Muscle layer of colon (tissue), 2 donors: ENCODE results near the gene GRK1.

Experiments
- H3K27ac ChIP-seq: one replicate; pipeline ENCODE4 v1.7.0; 2013; ENCODE audit warnings: low read depth, mild to moderate bottlenecking, low read length, moderate library complexity
- H3K27me3 ChIP-seq, 2 donors: one replicate each; pipeline ENCODE4 v1.7.0; 2013; ENCODE audit warnings: low read length in 2 of 2, mild to moderate bottlenecking in 2 of 2; ENCODE audit not compliant: insufficient read depth in 2 of 2, control insufficient read depth in 1 of 2
- H3K36me3 ChIP-seq: one replicate; pipeline ENCODE4 v1.7.0; 2013; ENCODE audit warnings: mild to moderate bottlenecking, low read length; ENCODE audit not compliant: insufficient read depth
- H3K4me1 ChIP-seq: one replicate; pipeline ENCODE4 v1.7.0; 2013; ENCODE audit warnings: mild to moderate bottlenecking, low read length; ENCODE audit not compliant: insufficient read depth
- H3K4me3 ChIP-seq, 2 donors: one replicate each; pipeline ENCODE4 v1.7.0; 2013; ENCODE audit warnings: low read length in 2 of 2, low read depth in 1 of 2, mild to moderate bottlenecking in 1 of 2, moderate library complexity in 1 of 2
- H3K9ac ChIP-seq: one replicate; pipeline ENCODE4 v1.7.0; 2013; ENCODE audit warnings: low read length
- H3K9me3 ChIP-seq: one replicate; pipeline ENCODE4 v1.7.0; 2013; ENCODE audit warnings: mild to moderate bottlenecking, low read length
- donor health status: abdominal sarcoma.
- donor health status: Adenocarcinoma of cecum.

Gene GRK1

DNA sequence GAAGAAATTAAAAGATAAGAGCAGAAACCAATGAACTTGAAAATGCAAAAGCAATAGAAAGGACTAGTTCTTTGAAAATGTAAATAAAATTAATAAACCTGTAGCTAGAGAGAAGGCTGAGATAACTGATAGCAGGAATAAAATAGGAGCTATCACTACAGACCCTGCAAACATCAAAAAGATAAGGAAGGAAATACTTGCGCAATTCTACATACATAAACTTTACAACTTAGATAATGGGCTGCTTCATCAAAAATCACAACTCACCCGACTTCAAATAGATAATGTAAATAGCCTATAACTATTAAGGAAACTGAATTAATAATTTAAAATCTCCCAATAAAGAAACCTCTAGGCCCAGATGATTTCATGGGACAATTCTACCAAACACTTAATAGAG, 5.5 kb upstream of the GRK1 start:
- Histone ChIP-seq H3K27ac (no peak overlapping the region), H3K36me3 (no peaks in the 10 kb centered on the region), H3K27me3 (peaks cover 0 to 8% of the 10 kb centered on the region in 2 donors), H3K9me3 (no peaks in the 10 kb centered on the region), H3K4me1 (no peaks in the 10 kb centered on the region), H3K9ac (no peak overlapping the region), H3K4me3 (no peak overlapping the region)

DNA sequence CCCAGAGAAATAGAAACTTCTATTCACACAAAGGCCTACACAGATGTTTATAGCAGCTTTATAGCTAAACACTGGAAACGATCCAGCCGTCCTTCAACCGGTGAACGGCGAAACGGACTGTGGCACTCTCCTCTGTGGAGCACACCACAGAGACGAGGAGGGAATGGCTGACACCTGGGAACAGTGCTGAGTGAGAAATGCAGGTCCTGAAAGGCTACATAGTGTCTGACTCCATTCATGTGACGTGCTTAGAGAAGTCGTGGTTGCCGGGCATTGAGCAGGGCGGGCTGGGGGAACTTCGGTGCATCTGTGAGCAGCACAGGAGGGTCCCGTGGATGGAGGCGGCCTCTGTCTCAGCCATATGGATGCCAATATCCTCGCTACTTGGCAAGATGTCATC, 3.1 kb upstream of the GRK1 start:
- Histone ChIP-seq H3K27ac (no peak overlapping the region), H3K27me3 (peaks cover 0 to 8% of the 10 kb centered on the region in 2 donors), H3K9ac (no peak overlapping the region), H3K9me3 (no peaks in the 10 kb centered on the region), H3K36me3 (no peaks in the 10 kb centered on the region), H3K4me3 (no peak overlapping the region), H3K4me1 (no peaks in the 10 kb centered on the region)

DNA sequence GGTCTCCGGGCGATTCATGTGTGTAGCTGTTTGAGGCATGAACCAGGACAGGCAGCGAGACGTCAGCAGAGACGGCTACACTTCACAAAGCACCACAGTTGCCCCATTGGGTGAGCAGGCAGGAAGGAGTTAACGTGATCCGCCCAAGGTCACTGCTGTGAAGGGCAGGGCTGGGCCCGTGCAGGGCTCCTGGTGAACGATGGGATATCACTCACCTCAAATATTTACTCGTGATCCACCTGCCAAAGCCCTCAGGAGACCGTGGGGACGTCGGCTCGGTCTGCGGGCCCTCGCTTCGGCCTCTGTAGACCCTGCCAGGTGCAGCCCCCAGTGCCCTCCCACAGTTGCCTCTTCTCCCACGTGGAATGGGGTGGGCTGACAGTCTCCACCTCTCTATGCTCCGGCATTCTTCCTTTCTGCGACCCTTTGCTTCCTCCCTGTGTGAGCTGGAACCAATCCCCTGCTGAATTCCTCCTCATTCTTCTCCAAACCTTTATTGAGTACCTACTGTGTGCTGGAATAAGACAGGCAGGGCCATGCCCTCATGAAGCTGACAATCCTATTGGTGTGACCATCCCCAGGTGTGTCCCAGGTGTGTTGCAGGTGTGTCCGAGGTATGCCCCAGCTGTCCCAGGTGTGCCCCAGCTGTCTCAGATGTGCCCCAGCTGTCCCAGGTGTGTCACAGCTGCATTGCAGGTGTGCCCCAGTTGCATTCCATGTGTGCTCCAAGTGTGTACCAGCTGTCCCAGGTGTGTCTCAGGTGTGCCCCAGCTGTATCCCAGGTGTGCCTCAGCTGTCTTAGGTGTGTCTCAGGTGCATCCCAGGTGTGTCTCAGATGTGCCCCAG, 2.0 kb upstream of the GRK1 start:
- H3K27ac ChIP-seq = no peak overlapping the region
- H3K27me3 ChIP-seq = peaks cover 0 to 8% of the 10 kb centered on the region in 2 donors
- H3K36me3 ChIP-seq = no peaks in the 10 kb centered on the region
- no peak overlapping the region for H3K9ac ChIP-seq
- H3K9me3 ChIP-seq = no peaks in the 10 kb centered on the region
- H3K4me3 ChIP-seq = no peak overlapping the region
- H3K4me1 ChIP-seq = no peaks in the 10 kb centered on the region

DNA sequence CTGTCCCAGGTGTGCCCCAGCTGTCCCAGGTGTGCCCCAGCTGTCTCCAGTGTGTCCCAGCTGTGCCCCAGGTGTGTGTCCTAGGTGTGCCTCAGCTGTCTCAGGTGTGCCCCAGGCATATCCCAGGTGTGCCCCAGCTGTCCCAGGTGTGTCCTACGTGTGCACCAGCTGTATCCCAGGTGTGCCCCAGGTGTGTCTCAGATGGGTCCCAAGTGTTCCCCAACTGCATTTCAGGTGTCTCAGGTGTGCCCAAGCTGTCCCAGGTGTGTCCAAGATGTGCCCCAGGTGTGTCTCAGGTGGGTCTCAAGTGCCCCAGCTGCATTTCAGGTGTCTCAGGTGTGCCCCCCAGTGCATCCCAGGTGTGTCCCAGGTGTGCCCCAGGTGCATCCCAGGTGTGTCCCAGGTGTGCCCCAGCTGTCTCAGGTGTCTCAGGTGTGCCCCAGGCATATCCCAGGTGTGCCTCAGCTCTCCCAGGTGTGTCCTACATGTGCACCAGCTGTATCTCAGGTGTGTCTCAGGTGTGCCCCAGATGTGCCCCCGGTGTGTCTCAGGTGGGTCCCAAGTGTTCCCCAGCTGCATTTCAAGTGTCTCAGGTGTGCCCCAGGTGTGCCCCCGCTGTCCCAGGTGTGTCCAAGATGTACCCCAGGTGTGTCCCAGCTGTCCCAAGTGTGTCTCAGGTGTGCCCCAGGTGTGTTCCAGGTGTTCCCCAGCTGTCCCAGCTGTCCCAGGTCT, 1.3 kb upstream of the GRK1 start:
- Histone ChIP-seq H3K27me3 (peaks cover 0 to 8% of the 10 kb centered on the region in 2 donors), H3K9ac (no peak overlapping the region), H3K4me1 (no peaks in the 10 kb centered on the region), H3K27ac (no peak overlapping the region), H3K36me3 (no peaks in the 10 kb centered on the region), H3K9me3 (no peaks in the 10 kb centered on the region), H3K4me3 (no peak overlapping the region)

DNA sequence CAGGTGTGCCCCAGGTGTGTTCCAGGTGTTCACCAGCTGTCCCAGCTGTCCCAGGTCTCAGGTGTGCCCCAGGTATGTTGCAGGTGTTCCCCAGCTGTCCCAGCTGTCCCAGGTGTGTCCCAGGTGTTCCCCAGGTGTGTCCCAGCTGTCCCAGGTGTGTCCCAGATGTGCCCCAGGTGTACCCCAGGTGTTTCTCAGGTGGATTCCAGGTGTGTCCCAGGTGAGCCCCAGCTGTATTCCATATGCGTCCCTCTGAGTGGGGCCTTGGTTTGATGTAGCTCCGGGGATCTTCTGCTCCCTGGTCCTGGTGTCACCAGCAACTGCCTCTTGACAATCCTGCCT, 719 bp upstream of the GRK1 start:
- Histone ChIP-seq H3K27ac (no peak overlapping the region), H3K36me3 (no peaks in the 10 kb centered on the region), H3K27me3 (peaks cover 0 to 8% of the 10 kb centered on the region in 2 donors), H3K4me1 (no peaks in the 10 kb centered on the region), H3K4me3 (no peak overlapping the region), H3K9ac (no peak overlapping the region), H3K9me3 (no peaks in the 10 kb centered on the region)

DNA sequence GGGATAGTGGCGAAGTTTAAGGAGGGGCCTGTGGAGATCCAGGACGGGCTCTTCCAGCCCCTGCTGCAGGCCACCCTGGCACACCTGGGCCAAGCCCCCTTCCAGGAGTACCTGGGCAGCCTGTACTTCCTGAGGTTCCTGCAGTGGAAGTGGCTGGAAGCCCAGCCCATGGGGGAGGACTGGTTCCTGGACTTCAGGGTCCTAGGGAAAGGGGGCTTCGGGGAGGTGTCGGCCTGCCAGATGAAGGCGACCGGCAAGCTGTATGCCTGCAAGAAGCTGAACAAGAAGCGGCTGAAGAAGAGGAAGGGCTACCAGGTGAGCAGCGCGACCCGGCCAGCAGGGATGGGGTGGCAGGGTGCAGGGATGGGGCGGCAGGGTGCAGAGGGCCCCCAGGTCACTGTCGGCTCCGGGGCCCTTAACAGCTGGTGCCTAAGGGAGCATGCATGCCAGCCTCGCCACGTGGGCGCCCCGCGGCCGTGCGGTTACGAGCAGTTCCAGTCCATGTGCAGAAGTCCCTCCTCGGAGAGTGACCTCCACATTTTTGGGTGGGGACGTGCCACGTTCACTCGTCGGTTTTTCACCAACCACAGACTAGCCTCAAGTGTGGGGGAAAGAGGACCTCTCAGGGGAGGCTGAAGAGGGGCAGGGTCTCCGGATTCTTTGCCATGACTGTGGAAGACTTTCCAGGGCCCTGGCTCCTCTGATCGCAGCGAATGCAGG, 912 bp downstream of the GRK1 start:
- Histone ChIP-seq H3K4me1 (no peaks in the 10 kb centered on the region), H3K4me3 (no peak overlapping the region), H3K27me3 (peaks cover 0 to 8% of the 10 kb centered on the region in 2 donors), H3K9me3 (no peaks in the 10 kb centered on the region), H3K36me3 (no peaks in the 10 kb centered on the region), H3K9ac (no peak overlapping the region), H3K27ac (no peak overlapping the region)

DNA sequence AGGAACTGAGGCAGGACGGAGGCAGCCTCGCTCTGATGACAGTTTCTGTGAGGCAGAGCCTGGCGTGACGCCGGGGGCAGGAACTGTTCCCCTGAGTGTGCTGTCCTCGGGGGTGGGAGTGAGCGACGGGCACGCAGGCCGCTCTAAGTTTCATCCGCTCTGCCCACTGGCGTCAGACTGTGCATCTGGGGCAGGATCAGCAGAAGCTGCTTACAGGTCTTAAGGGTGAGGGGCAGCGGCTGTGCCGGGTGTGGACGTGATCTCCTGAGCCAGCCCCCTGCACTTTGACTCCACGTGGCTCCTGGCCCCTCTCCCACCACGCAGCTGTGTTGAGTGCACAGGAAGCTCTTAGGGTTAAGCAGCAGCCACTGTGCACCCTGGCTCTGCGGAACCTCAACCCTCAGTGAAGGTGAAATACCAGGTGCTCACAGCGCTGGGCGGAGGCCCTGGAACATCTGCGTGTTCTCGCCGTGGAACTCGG, 1.5 kb downstream of the GRK1 start:
- Histone ChIP-seq H3K27ac (no peak overlapping the region), H3K4me1 (no peaks in the 10 kb centered on the region), H3K9ac (no peak overlapping the region), H3K36me3 (no peaks in the 10 kb centered on the region), H3K27me3 (peaks cover 0 to 8% of the 10 kb centered on the region in 2 donors), H3K4me3 (no peak overlapping the region), H3K9me3 (no peaks in the 10 kb centered on the region)

DNA sequence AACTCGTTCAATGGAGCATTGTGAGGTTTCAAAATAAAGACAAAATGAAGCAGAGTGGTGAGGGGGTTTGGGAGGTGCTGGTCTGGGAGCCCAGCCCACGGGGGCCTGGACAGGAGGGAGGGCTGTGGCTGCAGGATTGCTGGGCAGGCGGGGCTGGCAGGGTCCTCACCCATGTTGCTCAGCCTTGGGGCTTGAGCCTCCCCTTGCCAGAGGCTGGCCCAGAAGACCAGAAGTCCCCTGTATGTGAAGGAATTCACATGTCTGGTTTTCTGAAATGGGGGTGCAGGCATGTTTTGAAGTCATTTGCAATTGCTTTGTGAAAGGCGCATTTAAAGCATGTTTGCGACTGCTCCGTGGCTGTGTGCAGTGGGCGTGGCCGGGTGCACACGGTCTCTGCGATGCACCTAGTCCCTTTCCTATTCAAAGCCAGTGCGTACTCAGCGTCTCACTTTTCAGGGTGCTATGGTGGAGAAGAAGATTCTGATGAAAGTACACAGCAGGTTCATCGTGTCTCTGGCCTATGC, 2.3 kb downstream of the GRK1 start:
- H3K9ac ChIP-seq = no peak overlapping the region
- no peaks in the 10 kb centered on the region for H3K9me3 ChIP-seq
- H3K27me3 ChIP-seq = peaks cover 0 to 8% of the 10 kb centered on the region in 2 donors
- H3K4me3 ChIP-seq = no peak overlapping the region
- H3K27ac ChIP-seq = no peak overlapping the region
- no peaks in the 10 kb centered on the region for H3K36me3 ChIP-seq
- no peaks in the 10 kb centered on the region for H3K4me1 ChIP-seq

DNA sequence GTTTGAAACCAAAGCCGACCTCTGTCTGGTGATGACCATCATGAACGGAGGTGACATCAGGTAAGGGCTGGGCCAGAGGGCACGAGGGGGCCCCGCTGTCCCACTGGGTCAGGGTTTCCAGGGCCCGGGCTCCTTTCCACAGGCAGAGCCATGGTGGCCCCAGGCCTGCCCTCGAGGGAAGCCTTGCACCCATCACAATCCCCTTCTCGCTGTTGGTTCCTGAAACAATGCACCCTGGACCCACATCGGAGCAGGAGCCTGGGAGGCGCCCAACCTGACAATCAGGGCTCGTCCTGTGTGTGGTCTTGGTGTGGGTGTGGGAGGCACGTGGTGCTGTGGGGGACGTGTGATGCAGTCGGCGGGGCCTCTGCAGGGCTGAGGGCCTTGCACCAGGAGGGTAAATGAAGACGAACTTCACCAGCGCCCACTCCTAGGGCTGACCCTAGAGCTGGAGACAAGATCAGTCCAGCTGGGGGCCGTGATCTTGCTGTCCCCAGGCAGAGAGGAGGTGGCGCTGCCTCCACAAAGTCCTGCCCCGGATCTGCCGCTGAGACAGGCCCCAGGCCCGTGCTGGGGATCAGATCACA, 2.8 kb downstream of the GRK1 start:
- H3K27me3 ChIP-seq = peaks cover 0 to 8% of the 10 kb centered on the region in 2 donors
- no peak overlapping the region for H3K4me3 ChIP-seq
- no peak overlapping the region for H3K27ac ChIP-seq
- H3K9ac ChIP-seq = no peak overlapping the region
- H3K4me1 ChIP-seq = no peaks in the 10 kb centered on the region
- no peaks in the 10 kb centered on the region for H3K9me3 ChIP-seq
- H3K36me3 ChIP-seq = no peaks in the 10 kb centered on the region

DNA sequence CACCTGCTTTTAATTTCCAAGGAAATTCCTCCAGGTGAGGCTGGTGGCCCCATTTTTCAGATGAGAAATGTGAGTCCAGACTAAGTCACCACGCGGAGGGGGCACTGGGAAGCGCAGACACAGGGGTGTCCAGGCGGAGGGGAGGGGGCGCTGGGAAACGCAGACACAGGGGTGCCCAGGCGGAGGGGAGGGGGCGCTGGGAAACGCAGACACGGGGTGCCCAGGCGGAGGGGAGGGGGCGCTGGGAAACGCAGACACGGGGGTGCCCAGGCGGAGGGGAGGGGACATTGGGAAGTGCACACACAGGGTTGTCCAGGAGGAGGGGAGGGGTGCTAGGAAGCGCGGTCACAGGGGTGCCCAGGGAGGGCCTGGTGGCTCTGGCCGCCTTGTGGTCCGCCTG, 3.5 kb downstream of the GRK1 start:
- H3K4me1 ChIP-seq = no peaks in the 10 kb centered on the region
- H3K27me3 ChIP-seq = peaks cover 0 to 5% of the 10 kb centered on the region in 2 donors
- H3K36me3 ChIP-seq = no peaks in the 10 kb centered on the region
- H3K9ac ChIP-seq = no peak overlapping the region
- no peak overlapping the region for H3K27ac ChIP-seq
- H3K9me3 ChIP-seq = no peaks in the 10 kb centered on the region
- no peak overlapping the region for H3K4me3 ChIP-seq
